Epidermal melanocyte (primary cell): ENCODE data around the gene ARID1B.

Experiments used
- DNase-seq: peaks from one replicate; pipeline ENCODE4 v3.0.0; 2011; ENCODE audit warnings: low spot score; ENCODE audit not compliant: insufficient read length

The ARID1B gene

GRCh38 chr6:156902782-156903181 is 125.6 kb downstream of the ARID1B start:
- DNase-seq, result no peak

- DNase-seq, result no peak
These were observed 127.2 kb downstream of the ARID1B start for GRCh38 chr6:156904176-156904967.

- no peak for DNase-seq
These were observed 128.6 kb downstream of the ARID1B start for GRCh38 chr6:156905801-156906200.

GRCh38 chr6:156906451-156906850 is 129.3 kb downstream of the ARID1B start:
- no peak for DNase-seq

- DNase-seq, result no peak
These were observed 132.2 kb downstream of the ARID1B start for GRCh38 chr6:156909212-156910010.

GRCh38 chr6:156910011-156910334 is 132.8 kb downstream of the ARID1B start:
- no peak for DNase-seq

- no peak for DNase-seq
These were observed 133.8 kb downstream of the ARID1B start for GRCh38 chr6:156910938-156911337.

- DNase-seq, result no peak
These were observed 134.4 kb downstream of the ARID1B start for GRCh38 chr6:156911581-156911980.

- DNase-seq, result no peak
These were observed 135.3 kb downstream of the ARID1B start for GRCh38 chr6:156912431-156912830.

- DNase-seq, result no peak
These were observed 137.0 kb downstream of the ARID1B start for GRCh38 chr6:156914181-156914580.

- DNase-seq, result no peak
These were observed 139.1 kb downstream of the ARID1B start for GRCh38 chr6:156916130-156916801.

GRCh38 chr6:156917213-156917612 is 140.0 kb downstream of the ARID1B start:
- DNase-seq, result no peak

- DNase-seq, result no peak
These were observed 141.5 kb downstream of the ARID1B start for GRCh38 chr6:156918647-156919046.

- no peak for DNase-seq
These were observed 142.2 kb downstream of the ARID1B start for GRCh38 chr6:156919370-156919769.

- no peak for DNase-seq
These were observed 142.7 kb downstream of the ARID1B start for GRCh38 chr6:156919814-156920369.

- DNase-seq, result peak; percentile 43
These were observed 147.1 kb downstream of the ARID1B start for GRCh38 chr6:156924246-156924645.

GRCh38 chr6:156925026-156925425 is 147.8 kb downstream of the ARID1B start:
- DNase-seq, result no peak

GRCh38 chr6:156925718-156926607 is 148.8 kb downstream of the ARID1B start:
- DNase-seq, result no peak

GRCh38 chr6:156928126-156928525 is 150.9 kb downstream of the ARID1B start:
- DNase-seq, result no peak

GRCh38 chr6:156928972-156929371 is 151.8 kb downstream of the ARID1B start:
- no peak for DNase-seq

- DNase-seq, result no peak
These were observed 154.1 kb downstream of the ARID1B start for GRCh38 chr6:156931283-156931682.
